NCI-H1436 (cell line): ENCODE data around the gene PHC1.
"Not testable (repeated sequence)": the region's sequence is repeated elsewhere in the genome, so short reads cannot be mapped to it uniquely, and the experiment has no call there.

Source experiments
- DNase-seq: peaks from one replicate; lab custom pipeline; 2025; lab: John Stamatoyannopoulos, UW

The PHC1 gene

DNA sequence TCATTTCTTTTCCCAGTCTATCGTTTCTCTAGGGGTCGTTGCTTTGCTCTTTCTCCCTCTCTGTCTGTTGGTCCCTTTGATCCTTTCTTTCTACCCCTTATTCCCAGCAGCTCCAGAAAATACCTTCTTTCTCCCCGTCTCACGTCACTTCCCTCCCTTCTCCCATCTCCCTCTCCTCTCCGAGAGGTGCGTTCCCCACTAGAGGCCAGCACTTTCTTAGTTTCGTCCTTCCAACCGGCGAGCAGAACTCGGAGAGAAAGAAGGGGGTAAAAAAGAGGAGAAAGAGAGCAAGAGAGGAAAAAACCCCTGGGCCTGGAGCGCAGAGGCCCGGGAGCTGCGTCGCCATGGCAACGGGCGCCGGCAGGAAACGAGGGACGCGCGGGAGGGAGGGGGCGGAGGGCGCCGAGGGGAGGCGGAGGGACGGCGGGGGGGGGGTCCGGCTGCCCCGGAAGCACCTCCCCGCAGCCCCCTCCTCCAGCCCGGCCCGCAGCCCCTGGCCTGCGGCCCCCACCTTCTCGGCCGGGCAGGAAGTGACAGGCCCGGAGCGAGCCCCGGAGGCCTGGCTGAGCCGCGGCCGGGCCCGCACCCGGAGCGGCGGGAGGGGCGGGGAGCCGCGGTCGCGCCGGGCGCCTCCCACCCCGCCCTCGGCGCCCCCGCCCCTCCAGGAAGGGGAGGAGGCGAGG lies at the start of gene PHC1:
TSS of gene PHC1 (plus strand) at position 477 of the 683 bp plus-strand sequence. CDS start 3,169 bp downstream, outside the sequence.
- DNase-seq, result peak; percentile 85

GRCh38 chr12:8866429-8866828 lies 47.9 kb upstream of the PHC1 start:
- DNase-seq, result no peak

DNA sequence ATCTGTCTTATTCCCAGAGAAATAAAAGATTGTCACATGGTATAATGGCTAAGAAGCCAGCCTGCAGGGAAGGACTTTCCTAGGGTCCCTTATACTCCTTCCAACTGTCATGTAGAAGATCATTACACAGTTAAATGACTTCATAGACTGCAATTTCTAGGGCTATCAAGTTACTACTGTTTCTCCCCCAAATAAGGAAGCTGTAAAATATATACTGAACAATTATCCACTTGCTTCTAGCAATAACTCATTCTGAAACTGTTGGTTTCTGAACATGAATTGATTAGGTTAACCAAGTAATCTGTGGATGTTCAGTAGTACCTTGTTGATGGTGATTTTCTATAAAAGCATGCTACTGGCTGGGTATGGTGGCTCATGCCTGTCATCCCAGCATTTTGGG lies 47.3 kb upstream of the PHC1 start:
- no peak for DNase-seq

DNA sequence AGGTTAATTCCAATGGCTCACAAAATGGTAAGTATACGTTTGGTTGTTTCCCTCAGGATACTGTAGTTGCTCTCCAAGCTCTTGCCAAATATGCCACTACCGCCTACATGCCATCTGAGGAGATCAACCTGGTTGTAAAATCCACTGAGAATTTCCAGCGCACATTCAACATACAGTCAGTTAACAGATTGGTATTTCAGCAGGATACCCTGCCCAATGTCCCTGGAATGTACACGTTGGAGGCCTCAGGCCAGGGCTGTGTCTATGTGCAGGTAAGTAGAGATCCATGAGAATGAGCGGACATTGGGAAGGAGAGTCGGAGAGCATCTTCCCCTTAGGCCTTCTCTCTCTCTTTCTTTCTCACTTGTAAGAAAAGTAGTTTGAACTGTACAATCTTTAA lies 46.5 kb upstream of the PHC1 start:
- DNase-seq, result no peak

DNA sequence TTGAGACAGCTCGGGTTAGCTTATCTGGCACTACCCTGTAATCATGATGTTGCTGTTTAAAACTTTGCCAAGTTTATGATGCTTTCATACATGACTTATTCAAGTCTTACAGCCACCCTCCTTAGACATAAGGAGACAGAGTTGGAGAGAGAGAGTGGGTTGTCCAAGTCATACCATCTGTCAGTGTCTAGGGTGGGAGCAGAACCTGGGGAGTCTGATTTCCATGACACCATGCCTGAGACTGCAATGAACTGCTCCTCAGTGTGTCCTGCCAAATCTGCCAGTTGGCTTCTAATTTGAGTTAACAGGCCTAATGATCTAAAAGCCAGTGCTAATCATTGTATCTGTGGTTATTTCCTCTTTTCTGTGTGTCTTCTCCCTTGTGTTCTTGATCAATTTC lies 43.7 kb upstream of the PHC1 start:
- DNase-seq, result no peak

- no peak for DNase-seq
Observed at GRCh38 chr12:8871068-8871467, 43.2 kb upstream of the PHC1 start.

- no peak for DNase-seq
Observed at GRCh38 chr12:8876887-8877286, 37.4 kb upstream of the PHC1 start.

DNA sequence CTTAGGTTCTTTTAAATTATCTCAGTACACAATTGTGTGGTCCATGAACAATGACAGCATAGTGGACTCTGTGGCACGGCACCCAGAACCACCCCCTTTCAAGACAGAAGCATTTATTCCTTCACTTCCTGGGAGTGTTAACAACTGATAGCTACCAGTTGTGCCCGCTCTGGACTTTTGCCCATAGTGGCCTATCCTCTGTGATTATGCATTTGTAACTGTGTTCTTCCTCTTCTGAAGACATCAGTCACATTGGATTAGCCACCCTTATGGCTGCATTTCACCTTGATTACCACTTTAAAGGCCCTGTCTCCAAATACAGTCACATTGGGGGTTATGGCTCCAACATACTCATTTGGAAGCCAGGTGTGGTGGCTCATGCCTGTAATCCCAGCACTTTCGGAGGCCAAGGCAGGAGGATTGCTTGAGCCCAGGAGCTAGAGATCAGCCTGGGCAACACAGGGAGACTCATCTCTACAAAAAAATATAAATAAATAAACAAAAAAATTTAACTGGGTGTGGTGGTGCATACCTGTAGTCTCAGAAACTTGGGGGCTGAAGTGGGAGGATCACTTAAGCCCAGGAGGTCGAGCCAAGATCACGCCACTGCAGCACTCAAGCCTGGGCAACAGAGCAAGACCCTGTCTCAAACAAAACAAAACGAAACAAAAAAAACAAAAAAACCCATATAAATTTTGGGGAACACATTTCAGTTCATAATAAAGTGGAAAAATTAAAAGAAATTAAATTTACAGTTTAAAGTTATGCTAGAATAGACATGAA lies 27.6 kb upstream of the PHC1 start:
- no peak for DNase-seq

DNA sequence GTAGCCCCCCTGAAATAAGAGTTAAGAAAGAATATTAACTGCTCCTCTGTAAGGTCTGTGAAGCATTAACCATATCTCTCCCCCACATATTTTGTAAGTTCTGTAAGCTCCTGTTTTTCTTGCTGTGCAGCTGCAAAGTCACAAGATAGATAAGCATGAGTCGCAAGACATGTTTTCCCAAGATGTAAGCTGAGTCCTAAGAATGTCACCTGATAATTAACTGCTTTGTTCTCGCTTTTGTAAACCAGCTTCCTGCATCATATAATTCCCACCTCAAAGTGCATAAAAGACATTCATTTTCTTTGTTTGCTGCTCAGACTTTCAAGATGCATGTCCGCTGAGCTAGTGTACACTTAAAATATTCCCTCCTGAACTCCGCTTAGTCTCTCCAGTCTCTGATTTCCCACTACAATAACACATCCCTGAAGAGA lies 27.0 kb upstream of the PHC1 start:
- no peak for DNase-seq

GRCh38 chr12:8890313-8891085 lies 23.8 kb upstream of the PHC1 start:
- peak; percentile 21 for DNase-seq

DNA sequence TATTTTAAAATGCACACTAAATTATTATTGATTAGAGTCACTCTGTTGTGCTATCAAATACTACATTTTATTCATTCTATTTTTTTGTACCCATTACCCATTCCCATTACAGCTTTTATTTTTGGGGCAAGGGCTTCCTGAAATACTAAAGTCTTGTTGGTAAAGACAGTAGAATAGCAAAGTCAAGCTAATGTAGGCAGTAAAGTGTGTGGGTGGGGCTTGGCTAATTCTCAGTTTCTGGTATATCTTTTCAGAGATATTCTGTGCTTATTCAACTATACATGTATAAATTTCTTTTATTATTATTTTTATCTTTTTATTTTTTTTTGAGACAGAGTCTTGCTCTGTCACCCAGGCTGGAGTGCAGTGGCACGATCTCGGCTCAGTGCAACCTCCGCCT lies 22.3 kb upstream of the PHC1 start:
- DNase-seq, result no peak

GRCh38 chr12:8894378-8894777 lies 19.9 kb upstream of the PHC1 start:
- DNase-seq, result no peak

- no peak for DNase-seq
Observed at GRCh38 chr12:8894986-8895385, 19.3 kb upstream of the PHC1 start.

GRCh38 chr12:8897081-8897480 lies 17.2 kb upstream of the PHC1 start:
- DNase-seq, result no peak

DNA sequence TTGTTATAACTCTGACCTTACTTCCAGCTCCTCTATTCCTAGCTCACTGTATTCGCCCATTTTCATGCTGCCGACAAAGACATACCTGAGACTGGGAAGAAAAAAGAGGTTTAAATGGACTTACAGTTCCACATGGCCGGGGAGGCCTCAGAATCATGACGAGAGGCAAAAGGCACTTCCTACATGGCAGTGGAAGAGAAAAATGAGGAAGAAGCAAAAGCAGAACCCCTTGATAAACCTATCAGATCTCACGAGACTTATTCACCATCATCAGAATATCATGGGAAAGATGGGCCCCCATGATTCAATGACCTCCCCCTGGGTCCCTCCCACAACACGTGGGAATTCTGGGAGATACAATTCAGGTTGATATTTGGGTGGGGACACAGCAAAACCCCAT lies 14.5 kb upstream of the PHC1 start:
- no peak for DNase-seq

- DNase-seq, result not testable (repeated sequence)
Observed at GRCh38 chr12:8902703-8903102, 11.6 kb upstream of the PHC1 start.

- no peak for DNase-seq
Observed at GRCh38 chr12:8903646-8904045, 10.7 kb upstream of the PHC1 start.

DNA sequence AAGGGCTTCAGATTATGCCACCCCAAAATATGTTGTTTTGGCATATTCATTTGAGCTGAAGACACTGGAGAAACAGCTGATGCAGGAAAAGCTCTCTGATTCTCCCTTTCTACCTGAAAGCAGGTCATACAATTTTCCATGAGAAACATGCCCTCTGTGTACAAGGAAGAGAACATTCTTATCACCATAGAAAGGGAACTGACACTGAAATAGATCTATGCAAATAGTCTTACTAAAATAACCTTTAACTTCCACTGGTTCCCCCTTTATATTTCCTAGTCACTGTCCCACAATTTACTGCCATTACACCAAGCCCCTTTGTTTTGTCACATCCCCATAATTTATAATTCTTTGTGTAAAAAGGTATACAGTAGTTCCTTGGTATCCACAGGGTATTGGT lies 9.6 kb upstream of the PHC1 start:
- DNase-seq, result no peak

- DNase-seq, result no peak
Observed at GRCh38 chr12:8905546-8905945, 8.8 kb upstream of the PHC1 start.

GRCh38 chr12:8906266-8907180 lies 7.8 kb upstream of the PHC1 start:
- DNase-seq, result no peak

- no peak for DNase-seq
Observed at GRCh38 chr12:8907513-8907912, 6.8 kb upstream of the PHC1 start.

- no peak for DNase-seq
Observed at GRCh38 chr12:8909752-8910151, 4.6 kb upstream of the PHC1 start.
